ENCODE measurements around the gene STRBP. TPM values are rescaled to one million over a fixed set of nuclear protein-coding genes. Genes with fewer than 3 reads are reported as not detected.

The STRBP gene
- total and polyA plus RNA-seq, 9 of the 15 experiments (the other 6 are each of a cell fraction or from before 2014, with no cell fraction given) = 27.7 to 84.0 (median 70.2) TPM

GRCh38 chr9:123174079-123174478 lies 94.3 kb downstream of the STRBP start:
- H3K9me3 ChIP-seq (replicated peaks; ENCODE audit: control insufficient read depth, insufficient read depth, low read depth, low read length) = no peaks in the 10 kb centered on the region
- peaks cover 3% of the 10 kb centered on the region; the same call in 1 of the 3 replicates for H3K79me2 ChIP-seq (ENCODE audit: control insufficient read depth, insufficient read depth, low read length)
- intact Hi-C loops (cut with micrococcal nuclease) (no loop called here), in situ Hi-C loops (cut with MboI) (no loop called here)
- H4K20me1 ChIP-seq (replicated peaks; ENCODE audit: control insufficient read depth, insufficient read depth, low read length) = no peaks in the 10 kb centered on the region; the same call in 1 of the 2 replicates
- peaks cover 61% of the 10 kb centered on the region for H3K36me3 ChIP-seq (ENCODE audit: control insufficient read depth, insufficient read depth, low read length)
- DNase-seq (ENCODE audit: extremely low read depth in 1 of 4, low spot score in 3 of 4) = no peak
- H3K27me3 ChIP-seq (ENCODE audit: control insufficient read depth in 2 of 2, insufficient read depth in 2 of 2, low read length in 2 of 2) = no peaks in the 10 kb centered on the region
- FAIRE-seq = no peak
- 90% methylated on average over 1 of the region's 1 CpG for WGBS (ENCODE audit: insufficient coverage, low coverage, missing lambda C conversion rate)
- ChIA-PET POLR2A (interaction anchor here (2.0 kb wide), 1 partner anchor 9 kb away, joined by 5 read pairs; no protein-coding TSS in a partner anchor), CTCF (ENCODE audit: low intra/inter-chr PET ratio) (no interaction called here)
- H2AFZ ChIP-seq (ENCODE audit: low read depth, low read length) = no peak overlapping the region
- H3K27ac ChIP-seq (ENCODE audit: extremely low read depth, low read depth, low read length) = no peak overlapping the region
- ATAC-seq = no peak
- no peak overlapping the region for H3K4me2 ChIP-seq (ENCODE audit: insufficient read depth, low read length)
- no peak overlapping the region for H3K4me3 ChIP-seq
- no peaks in the 10 kb centered on the region for H3K9me1 ChIP-seq (ENCODE audit: control insufficient read depth, insufficient read depth, low read length)
- no peaks in the 10 kb centered on the region for H3K4me1 ChIP-seq (replicated peaks in 1 of 2; ENCODE audit: control insufficient read depth in 2 of 2, insufficient read depth in 2 of 2, low read length in 2 of 2)
- BruUV-seq (replicated peaks) = no TSS peak
- no peak overlapping the region for H3K9ac ChIP-seq (ENCODE audit: insufficient read depth in 1 of 2, low read depth in 2 of 2, low read length in 2 of 2)
- TF ChIP-seq RBM25 (IDR thresholded peaks at IDR 0.05; ENCODE audit: low read depth, low read length, severe bottlenecking) (no peak), PTBP1 (IDR thresholded peaks at IDR 0.05; ENCODE audit: low read depth, low read length) (no peak), NR2C1 (IDR thresholded peaks at IDR 0.05) (no peak), NR2C1 (tag; IDR thresholded peaks at IDR 0.05) (no peak)

- WGBS (ENCODE audit: insufficient coverage, low coverage, missing lambda C conversion rate) = 84% methylated on average over 3 of the region's 3 CpGs
- H3K4me3 ChIP-seq = no peak overlapping the region
- no peak overlapping the region for H3K9ac ChIP-seq (ENCODE audit: insufficient read depth in 1 of 2, low read depth in 2 of 2, low read length in 2 of 2)
- ChIA-PET POLR2A (interaction anchor here (1.1 kb wide), 1 partner anchor 55 kb away, joined by 4 read pairs; no protein-coding TSS in a partner anchor), CTCF (ENCODE audit: low intra/inter-chr PET ratio) (no interaction called here)
- H3K27me3 ChIP-seq (ENCODE audit: control insufficient read depth in 2 of 2, insufficient read depth in 2 of 2, low read length in 2 of 2) = no peaks in the 10 kb centered on the region
- in situ Hi-C loops (cut with MboI) = no loop called here
- no peak overlapping the region for H3K27ac ChIP-seq (ENCODE audit: extremely low read depth, low read depth, low read length)
- peaks cover 36% of the 10 kb centered on the region for H3K36me3 ChIP-seq (ENCODE audit: control insufficient read depth, insufficient read depth, low read length)
- H3K4me2 ChIP-seq (ENCODE audit: insufficient read depth, low read length) = no peak overlapping the region
- no peaks in the 10 kb centered on the region for H3K4me1 ChIP-seq (replicated peaks in 1 of 2; ENCODE audit: control insufficient read depth in 2 of 2, insufficient read depth in 2 of 2, low read length in 2 of 2)
- no TSS peak for BruUV-seq (replicated peaks)
- H3K9me1 ChIP-seq (ENCODE audit: control insufficient read depth, insufficient read depth, low read length) = no peaks in the 10 kb centered on the region
- no peaks in the 10 kb centered on the region; the same call in 1 of the 2 replicates for H4K20me1 ChIP-seq (replicated peaks; ENCODE audit: control insufficient read depth, insufficient read depth, low read length)
- 0 out of 3 replicates have a peak, but pooled peaks cover 3% of the 10 kb centered on the region for H3K79me2 ChIP-seq (ENCODE audit: control insufficient read depth, insufficient read depth, low read length)
- ATAC-seq (no peak), FAIRE-seq (no peak), DNase-seq (ENCODE audit: extremely low read depth in 1 of 4, low spot score in 3 of 4) (no peak)
- intact Hi-C loops (cut with micrococcal nuclease) = no loop called here
- H2AFZ ChIP-seq (ENCODE audit: low read depth, low read length) = no peak overlapping the region
- H3K9me3 ChIP-seq (replicated peaks; ENCODE audit: control insufficient read depth, insufficient read depth, low read depth, low read length) = no peaks in the 10 kb centered on the region
- TF ChIP-seq TRIM25 (IDR thresholded peaks at IDR 0.05; ENCODE audit: borderline replicate concordance) = no peak
- no peak for TF ChIP-seq TFE3 (CRISPR knock-in tag; IDR thresholded peaks at IDR 0.05)
- TF ChIP-seq HNRNPH1 (optimal IDR thresholded peaks at IDR 0.05; ENCODE audit: low read depth, low read length) = no peak
- no peak for TF ChIP-seq HDAC3 (IDR thresholded peaks at IDR 0.05; ENCODE audit: borderline replicate concordance, partially characterized antibody)
- no peak for TF ChIP-seq ZNF263 (CRISPR knock-in tag; IDR thresholded peaks at IDR 0.05; ENCODE audit: borderline replicate concordance)
- no peak for TF ChIP-seq PHB (CRISPR knock-in tag; IDR thresholded peaks at IDR 0.05)
- TF ChIP-seq ZNF23 (CRISPR knock-in tag; IDR thresholded peaks at IDR 0.05) = no peak
- TF ChIP-seq HMGXB4 (CRISPR knock-in tag; IDR thresholded peaks at IDR 0.05) = no peak
Measured at GRCh38 chr9:123169926-123170325, 98.5 kb downstream of the STRBP start.

All from K562 (cell line).